Central memory CD8-positive, alpha-beta T cell (primary cell): ENCODE measurements around the gene HNRNPF.

ENCODE experiments used
- ATAC-seq: fragments of 150-1000 bp; cut with Tn5 transposase; replicated peaks from 2 replicates; pipeline ENCODE4 v1.10.0; 2022; ENCODE audit warnings: mild to moderate bottlenecking, moderate FRiP score, moderate number of reproducible peaks; ENCODE audit not compliant: poor library complexity, severe bottlenecking; ENCODE audit errors: extremely low read depth
- DNase-seq, 2 donors: peaks; one replicate each; pipeline ENCODE4 v3.0.0; 2021; ENCODE audit warnings: low spot score in 2 of 2
- H3K27ac Mint-ChIP-seq: one replicate; pipeline ENCODE4 v1.8.0; 2022; ENCODE audit warnings: low read depth, mild to moderate bottlenecking, moderate library complexity, mixed read lengths
- H3K27me3 Mint-ChIP-seq: one replicate; pipeline ENCODE4 v1.8.0; 2022; ENCODE audit warnings: mixed read lengths
- H3K36me3 Mint-ChIP-seq: one replicate; pipeline ENCODE4 v1.8.0; 2022; ENCODE audit warnings: mild to moderate bottlenecking, moderate library complexity, mixed read lengths; ENCODE audit not compliant: insufficient read depth
- H3K4me1 Mint-ChIP-seq: one replicate; pipeline ENCODE4 v1.8.0; 2022; ENCODE audit warnings: mixed read lengths
- H3K4me3 Mint-ChIP-seq: one replicate; pipeline ENCODE4 v1.8.0; 2022; ENCODE audit warnings: mild to moderate bottlenecking, moderate library complexity, mixed read lengths
- H3K9me3 Mint-ChIP-seq: one replicate; pipeline ENCODE4 v1.8.0; 2022; ENCODE audit warnings: mixed read lengths

Gene HNRNPF

DNA sequence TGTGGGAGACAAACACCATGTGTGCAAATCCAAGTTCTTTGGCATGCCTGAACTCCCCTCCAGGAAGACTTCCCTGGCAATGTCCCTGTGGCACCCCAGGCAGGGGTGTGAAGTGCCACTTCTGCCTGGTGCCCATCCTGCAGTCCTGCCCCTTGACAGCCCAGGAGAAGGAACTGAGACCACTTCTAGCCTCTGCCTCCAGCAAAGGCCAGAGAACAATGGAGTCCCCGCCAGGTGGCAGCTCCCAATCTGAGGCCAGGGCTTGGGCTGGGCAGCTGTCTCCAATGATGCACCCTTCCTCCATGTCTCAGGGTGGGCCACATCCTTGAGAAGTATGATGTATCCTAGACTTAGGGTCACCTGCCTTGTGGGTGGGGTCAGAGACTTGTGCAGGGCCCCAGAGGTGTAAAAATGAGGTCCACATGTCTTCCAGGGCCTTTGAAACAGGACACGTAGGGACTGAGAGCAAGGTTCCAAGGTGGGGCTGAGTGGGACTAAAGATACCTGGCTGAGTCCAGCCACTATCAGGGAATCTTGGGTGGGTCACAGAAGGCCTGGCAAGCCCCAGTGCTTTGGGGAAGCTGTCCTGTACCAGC is 32.1 kb downstream of the HNRNPF start:
- H3K27me3 Mint-ChIP-seq, result no peaks in the 10 kb centered on the region
- H3K9me3 Mint-ChIP-seq, result no peaks in the 10 kb centered on the region
- H3K4me1 Mint-ChIP-seq, result peaks cover 11% of the 10 kb centered on the region
- H3K27ac Mint-ChIP-seq, result no peak overlapping the region
- no peak for ATAC-seq
- no peak for DNase-seq
- no peak overlapping the region for H3K4me3 Mint-ChIP-seq
- H3K36me3 Mint-ChIP-seq, result no peaks in the 10 kb centered on the region

DNA sequence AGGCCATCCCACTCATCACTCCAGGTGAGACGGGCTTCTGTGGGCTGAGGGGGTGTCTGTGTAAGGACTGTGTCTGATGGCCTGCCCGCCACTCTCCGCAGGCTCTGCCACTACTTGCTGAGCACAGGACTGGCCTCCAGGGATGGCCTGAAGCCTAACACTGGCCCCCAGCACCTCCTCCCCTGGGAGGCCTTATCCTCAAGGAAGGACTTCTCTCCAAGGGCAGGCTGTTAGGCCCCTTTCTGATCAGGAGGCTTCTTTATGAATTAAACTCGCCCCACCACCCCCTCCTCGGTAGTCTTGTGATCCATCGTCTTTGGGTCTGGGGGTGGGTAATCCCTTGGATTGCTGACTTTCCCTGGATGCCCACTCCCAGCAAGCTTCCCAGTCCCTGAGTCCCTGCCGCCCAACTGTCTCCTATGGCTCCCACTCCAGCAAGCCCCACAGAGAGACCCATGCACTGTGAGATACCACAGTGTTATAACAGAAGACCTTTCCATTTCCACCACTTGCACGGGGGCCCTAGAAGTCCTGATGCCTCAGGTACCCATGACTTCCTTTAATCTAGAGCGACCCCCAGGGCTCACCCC is 32.8 kb downstream of the HNRNPF start:
- H3K27me3 Mint-ChIP-seq, result no peaks in the 10 kb centered on the region
- no peak for DNase-seq
- no peak overlapping the region for H3K27ac Mint-ChIP-seq
- H3K9me3 Mint-ChIP-seq, result no peaks in the 10 kb centered on the region
- H3K36me3 Mint-ChIP-seq, result no peaks in the 10 kb centered on the region
- H3K4me3 Mint-ChIP-seq, result no peak overlapping the region
- ATAC-seq, result no peak
- H3K4me1 Mint-ChIP-seq, result peaks cover 11% of the 10 kb centered on the region

DNA sequence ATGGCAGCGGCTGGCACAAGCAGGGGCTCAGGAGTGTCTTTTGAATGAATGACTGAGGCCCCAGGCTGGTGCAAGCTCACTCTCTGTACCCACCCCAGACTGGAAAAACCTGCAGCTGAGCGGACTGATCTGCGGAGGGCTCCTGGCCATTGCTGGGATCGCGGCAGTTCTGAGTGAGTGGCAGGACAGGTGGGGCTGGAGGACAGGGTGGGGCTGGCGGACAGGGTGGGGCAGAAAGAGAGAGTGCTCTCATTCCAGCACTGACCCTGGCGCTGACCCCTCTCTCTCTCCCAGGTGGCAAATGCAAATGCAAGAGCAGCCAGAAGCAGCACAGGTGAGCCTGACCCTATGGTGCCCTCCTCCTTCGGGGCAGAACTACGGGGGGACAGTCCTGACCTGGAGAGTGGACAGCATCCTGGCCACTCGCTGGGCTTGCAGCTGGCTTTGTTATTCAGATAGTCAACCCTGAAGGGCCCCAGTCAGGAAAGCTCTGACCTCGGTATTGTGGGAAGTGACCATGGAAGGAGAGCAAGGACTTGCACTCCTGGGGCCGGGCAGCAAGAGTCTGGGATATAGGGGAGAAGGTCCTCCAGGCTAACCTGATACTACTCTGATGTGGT is 33.5 kb downstream of the HNRNPF start:
- no peak for ATAC-seq
- no peaks in the 10 kb centered on the region for H3K9me3 Mint-ChIP-seq
- no peak overlapping the region for H3K4me3 Mint-ChIP-seq
- peaks cover 11% of the 10 kb centered on the region for H3K4me1 Mint-ChIP-seq
- H3K36me3 Mint-ChIP-seq, result no peaks in the 10 kb centered on the region
- no peak for DNase-seq
- H3K27ac Mint-ChIP-seq, result no peak overlapping the region
- no peaks in the 10 kb centered on the region for H3K27me3 Mint-ChIP-seq

DNA sequence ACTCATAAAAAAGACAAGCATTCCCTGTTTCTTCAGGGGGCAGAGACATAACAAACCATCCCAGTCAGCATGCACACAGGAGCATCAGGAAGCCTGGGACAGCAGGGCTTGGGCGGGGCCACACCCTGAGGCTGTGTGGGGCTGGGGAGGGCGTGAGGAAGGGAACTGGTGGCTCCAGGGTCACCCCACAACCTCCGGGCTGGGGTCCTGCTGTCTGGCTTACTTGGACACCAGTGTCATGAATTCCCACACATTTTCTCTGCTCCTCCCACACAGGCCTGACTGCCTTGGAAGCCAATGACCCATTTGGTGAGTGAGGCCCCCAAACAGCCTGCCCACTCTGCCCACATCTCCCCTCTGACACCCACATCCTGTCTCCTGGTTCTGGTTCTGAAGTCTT is 34.8 kb downstream of the HNRNPF start:
- peaks cover 11% of the 10 kb centered on the region for H3K4me1 Mint-ChIP-seq

DNA sequence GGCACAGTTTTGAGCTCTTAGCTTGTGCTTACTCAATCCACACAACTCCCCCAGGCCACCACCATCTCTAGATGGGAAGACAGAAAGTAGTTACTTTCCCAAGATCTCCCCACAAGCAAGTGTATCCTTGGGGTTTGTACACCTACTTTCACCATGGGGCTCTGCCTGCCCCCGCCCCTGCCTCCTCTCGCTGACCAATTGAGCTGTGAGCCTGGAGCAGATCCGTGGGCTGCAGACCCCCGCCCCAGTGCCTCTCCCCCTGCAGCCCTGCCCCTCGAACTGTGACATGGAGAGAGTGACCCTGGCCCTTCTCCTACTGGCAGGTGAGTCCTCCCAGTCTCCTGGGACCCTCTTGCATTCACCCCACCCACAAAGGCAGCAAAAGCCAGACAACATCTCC is 35.5 kb downstream of the HNRNPF start:
- H3K4me3 Mint-ChIP-seq, result no peak overlapping the region
- DNase-seq (no peak), ATAC-seq (no peak)
- H3K9me3 Mint-ChIP-seq, result no peaks in the 10 kb centered on the region
- no peaks in the 10 kb centered on the region for H3K27me3 Mint-ChIP-seq
- H3K27ac Mint-ChIP-seq, result no peak overlapping the region
- peaks cover 11% of the 10 kb centered on the region for H3K4me1 Mint-ChIP-seq
- H3K36me3 Mint-ChIP-seq, result no peaks in the 10 kb centered on the region

More for the DNA sequence above, 34.8 kb downstream of the HNRNPF start:
- DNase-seq (no peak), ATAC-seq (no peak)
- Mint-ChIP-seq H3K36me3 (no peaks in the 10 kb centered on the region), H3K27ac (no peak overlapping the region), H3K27me3 (no peaks in the 10 kb centered on the region), H3K4me3 (no peak overlapping the region), H3K9me3 (no peaks in the 10 kb centered on the region)

DNA sequence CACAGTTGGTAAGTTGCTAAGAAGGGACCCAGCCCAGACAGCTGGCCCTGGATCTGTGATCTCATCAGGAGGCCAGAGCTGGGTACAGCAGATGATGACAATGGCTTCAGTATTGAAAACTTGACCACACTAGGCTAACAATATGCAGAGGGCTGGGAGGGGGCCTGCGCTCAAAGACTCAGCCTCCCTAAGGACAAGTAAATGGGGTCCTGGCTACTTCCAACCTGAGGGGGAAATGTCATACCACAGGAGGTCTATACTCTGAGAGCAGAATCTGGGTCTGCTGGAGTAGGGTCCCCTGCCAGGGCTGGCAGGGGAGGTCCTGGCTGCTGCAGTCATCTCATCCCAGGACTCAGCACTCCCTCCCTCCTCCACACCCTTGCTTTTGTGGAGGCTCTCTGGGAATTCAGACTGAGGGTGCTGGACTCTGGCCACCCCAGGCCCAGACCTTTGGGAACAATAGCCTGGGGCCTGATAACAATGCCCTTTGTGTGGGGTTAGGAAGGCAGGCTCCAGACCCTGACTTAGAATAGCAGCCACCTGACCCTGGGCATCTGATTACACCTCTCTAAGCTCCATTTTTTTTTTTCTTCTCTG is 36.1 kb downstream of the HNRNPF start:
- ATAC-seq (no peak), DNase-seq (no peak)
- Mint-ChIP-seq H3K4me3 (no peak overlapping the region), H3K27ac (no peak overlapping the region), H3K9me3 (no peaks in the 10 kb centered on the region), H3K4me1 (peaks cover 11% of the 10 kb centered on the region), H3K27me3 (no peaks in the 10 kb centered on the region), H3K36me3 (no peaks in the 10 kb centered on the region)

DNA sequence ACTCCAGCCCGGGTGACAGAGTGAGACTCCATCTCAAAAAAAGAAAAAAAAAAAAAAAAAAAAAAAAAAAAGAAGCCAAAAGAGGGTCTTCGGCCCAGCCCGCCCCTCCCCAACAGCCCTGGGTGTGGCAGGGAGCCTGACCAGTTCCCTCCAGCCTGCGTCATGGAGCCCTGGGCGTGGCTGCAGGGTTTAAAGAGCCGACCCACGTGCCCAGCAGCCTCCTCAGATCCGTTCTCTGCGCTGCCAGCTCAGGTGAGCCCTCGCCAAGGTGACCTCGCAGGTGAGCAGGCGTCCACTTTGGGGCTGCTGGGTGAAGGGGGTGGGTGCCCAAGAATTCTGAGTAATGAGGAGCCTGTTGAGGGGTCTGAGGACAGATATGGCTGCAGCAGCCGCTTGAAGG is 37.6 kb downstream of the HNRNPF start, which contains the start of gene FXYD4:
Gene FXYD4 (plus strand): TSS at position 219 of the 400 bp plus-strand sequence. CDS start 2,111 bp downstream, outside the sequence.
- no peaks in the 10 kb centered on the region for H3K36me3 Mint-ChIP-seq
- H3K9me3 Mint-ChIP-seq, result no peaks in the 10 kb centered on the region
- ATAC-seq (no peak), DNase-seq (no peak)
- peaks cover 11% of the 10 kb centered on the region for H3K4me1 Mint-ChIP-seq
- H3K4me3 Mint-ChIP-seq, result no peak within 1 kb of the TSS
- no peak within 1 kb of the TSS for H3K27ac Mint-ChIP-seq
- H3K27me3 Mint-ChIP-seq, result no peaks in the 10 kb centered on the region

DNA sequence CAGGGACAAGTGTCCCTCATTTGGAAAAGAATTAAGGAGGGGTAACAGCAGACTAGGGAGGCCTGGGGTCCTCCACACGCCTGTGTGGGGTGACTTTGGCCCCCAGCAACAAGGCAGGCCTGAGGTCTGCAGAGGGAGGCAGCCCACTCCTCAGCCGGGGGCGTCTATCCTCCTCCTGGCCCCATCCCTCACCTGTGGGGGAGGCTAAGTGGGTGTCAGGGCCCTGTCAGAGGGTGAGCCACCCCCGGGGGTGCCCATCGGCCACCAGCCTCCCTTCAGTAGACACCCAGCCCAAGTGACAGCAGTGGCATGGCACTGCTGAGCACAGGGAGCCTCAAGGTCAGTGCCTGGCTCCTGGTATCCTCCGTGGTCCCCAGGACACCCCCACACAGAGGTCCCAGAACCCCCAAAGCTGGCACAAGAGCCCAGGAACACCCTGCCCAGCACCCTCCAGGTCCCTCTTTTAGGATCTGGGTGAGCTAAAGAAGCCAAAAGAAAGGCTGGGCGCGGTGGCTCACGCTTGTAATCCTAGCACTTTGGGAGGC is 38.2 kb downstream of the HNRNPF start:
- H3K4me1 Mint-ChIP-seq, result peaks cover 11% of the 10 kb centered on the region
- no peaks in the 10 kb centered on the region for H3K36me3 Mint-ChIP-seq
- H3K9me3 Mint-ChIP-seq, result no peaks in the 10 kb centered on the region
- H3K27ac Mint-ChIP-seq, result no peak overlapping the region
- H3K27me3 Mint-ChIP-seq, result no peaks in the 10 kb centered on the region
- ATAC-seq (no peak), DNase-seq (no peak)
- no peak overlapping the region for H3K4me3 Mint-ChIP-seq

DNA sequence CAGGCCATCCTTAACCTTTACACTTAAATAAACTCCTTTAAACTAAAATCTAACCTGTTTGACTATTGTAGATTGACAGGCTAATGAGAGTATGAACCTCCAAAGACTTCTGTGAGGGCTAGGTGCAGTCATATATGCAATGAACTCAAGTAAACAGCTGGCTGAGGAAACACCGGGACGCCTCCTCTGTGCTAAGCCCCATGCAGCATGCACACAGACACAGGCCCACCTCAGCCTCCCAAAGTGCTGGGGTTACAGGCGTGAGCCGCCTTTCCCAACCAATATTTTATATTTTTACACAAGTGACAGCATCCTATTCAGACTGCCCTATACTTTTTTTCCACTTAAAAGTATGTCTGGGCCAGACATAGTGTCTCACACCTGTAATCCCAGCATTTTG is 39.1 kb downstream of the HNRNPF start:
- Mint-ChIP-seq H3K27ac (no peak overlapping the region), H3K4me1 (peaks cover 11% of the 10 kb centered on the region), H3K4me3 (no peak overlapping the region), H3K27me3 (no peaks in the 10 kb centered on the region), H3K9me3 (no peaks in the 10 kb centered on the region), H3K36me3 (no peaks in the 10 kb centered on the region)
- no peak for ATAC-seq
- DNase-seq, result no peak

DNA sequence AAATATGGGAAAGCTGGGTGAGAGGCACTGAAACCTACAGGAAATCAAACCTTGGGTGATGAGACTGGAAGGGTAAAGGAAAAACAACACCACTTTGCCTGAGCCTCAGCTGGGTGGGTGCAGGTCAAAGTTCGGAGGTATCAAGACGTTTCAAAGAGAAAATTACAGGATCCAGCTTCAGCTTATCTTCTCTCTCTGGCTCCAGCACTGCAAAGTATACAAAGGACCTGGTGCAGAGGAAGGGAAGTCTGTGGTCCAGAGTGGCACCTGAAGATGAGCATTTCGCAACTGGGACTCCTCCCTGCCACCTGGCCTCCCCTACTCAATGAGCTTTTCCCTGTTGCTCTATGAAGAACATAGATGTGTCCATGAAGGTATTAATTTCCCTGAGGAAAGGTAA is 44.0 kb downstream of the HNRNPF start:
- Mint-ChIP-seq H3K36me3 (peaks cover 12% of the 10 kb centered on the region), H3K27me3 (no peaks in the 10 kb centered on the region), H3K9me3 (no peaks in the 10 kb centered on the region), H3K4me1 (peaks cover 23% of the 10 kb centered on the region), H3K27ac (no peak overlapping the region), H3K4me3 (no peak overlapping the region)
- DNase-seq (no peak), ATAC-seq (no peak)

DNA sequence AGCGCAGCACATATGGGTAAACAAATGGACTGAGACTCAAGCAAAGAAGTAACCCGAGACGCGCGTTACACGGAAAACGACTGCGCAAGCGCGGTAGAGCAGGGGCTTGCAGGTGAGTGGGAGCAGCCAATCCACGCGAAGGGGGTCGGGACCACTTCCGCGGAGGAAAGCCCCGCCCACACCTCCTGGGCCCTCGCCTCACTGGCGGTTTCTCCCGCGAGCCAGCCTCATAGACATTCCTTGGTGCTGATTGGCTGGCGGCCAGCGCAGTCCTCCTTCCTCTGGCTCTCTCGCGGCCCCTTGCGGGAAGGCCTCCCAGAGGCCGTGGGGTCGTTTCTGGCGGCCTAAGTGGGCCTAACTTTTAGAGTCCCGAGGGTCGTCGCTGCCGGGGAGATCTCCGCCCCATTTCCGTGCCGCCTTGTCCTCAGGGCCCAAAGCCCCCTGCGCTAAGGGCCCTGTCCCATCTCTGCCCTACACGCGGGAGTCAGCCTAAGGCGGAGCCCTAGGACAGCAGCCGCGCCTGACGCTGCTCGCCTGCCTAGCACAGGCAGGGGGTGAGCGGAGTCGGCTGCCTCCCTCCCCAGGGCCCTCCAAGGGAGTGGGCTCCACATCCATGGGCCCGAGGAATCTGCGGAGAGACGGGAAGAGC is 46.7 kb downstream of the HNRNPF start:
- Mint-ChIP-seq H3K36me3 (peaks cover 13% of the 10 kb centered on the region), H3K27me3 (no peaks in the 10 kb centered on the region), H3K4me1 (peaks cover 25% of the 10 kb centered on the region), H3K9me3 (no peaks in the 10 kb centered on the region), H3K27ac (peak overlapping the region; percentile 91), H3K4me3 (peak overlapping the region; percentile 88)
- ATAC-seq (peak; percentile 94), DNase-seq (peak; percentile 89 to 92)

DNA sequence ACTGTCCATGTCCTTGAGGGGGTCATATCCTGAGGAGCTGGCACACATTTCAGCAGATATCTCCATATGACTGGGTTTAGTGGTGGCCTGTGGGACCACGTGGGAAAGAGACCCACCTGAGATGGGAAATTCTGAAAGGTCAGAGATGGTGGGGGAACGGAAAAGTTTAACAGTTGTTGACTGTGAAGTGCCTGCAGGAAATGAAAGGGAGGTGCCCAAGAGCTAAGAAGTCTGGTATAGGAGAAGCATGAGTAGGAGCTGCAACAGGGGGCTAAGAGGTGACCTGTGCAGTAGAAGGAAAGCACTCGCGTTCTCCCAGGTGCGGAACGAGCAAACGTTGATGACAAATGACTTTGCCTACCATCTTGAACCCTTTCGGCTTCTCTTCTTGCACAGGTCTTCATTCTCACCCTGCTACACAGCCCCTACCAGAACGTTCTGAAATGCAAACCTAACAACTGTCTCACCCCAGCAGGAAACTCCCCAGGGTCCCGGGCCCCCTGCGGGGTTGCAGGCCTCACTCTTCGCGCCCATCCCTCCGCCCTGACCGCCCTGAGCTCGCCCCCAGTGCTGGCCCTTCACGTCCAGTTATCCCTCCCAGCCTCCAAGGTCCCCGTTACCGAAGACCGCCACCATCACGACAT is 47.3 kb downstream of the HNRNPF start:
- ATAC-seq, result peak; percentile 39
- H3K9me3 Mint-ChIP-seq, result no peaks in the 10 kb centered on the region
- peak overlapping the region; percentile 88 for H3K4me3 Mint-ChIP-seq
- peak overlapping the region; percentile 91 for H3K27ac Mint-ChIP-seq
- peaks cover 25% of the 10 kb centered on the region for H3K4me1 Mint-ChIP-seq
- no peak for DNase-seq
- no peaks in the 10 kb centered on the region for H3K27me3 Mint-ChIP-seq
- peaks cover 13% of the 10 kb centered on the region for H3K36me3 Mint-ChIP-seq
